HG03432 (cell line): Measurements from ENCODE around the gene SARNP.

Source experiments
- ATAC-seq: cut with Tn5 transposase; IDR thresholded peaks from one replicate; pipeline ENCODE4 v1.9.1; 2021; ENCODE audit warnings: mild to moderate bottlenecking, moderate library complexity; ENCODE audit not compliant: unreplicated experiment

The SARNP gene

DNA sequence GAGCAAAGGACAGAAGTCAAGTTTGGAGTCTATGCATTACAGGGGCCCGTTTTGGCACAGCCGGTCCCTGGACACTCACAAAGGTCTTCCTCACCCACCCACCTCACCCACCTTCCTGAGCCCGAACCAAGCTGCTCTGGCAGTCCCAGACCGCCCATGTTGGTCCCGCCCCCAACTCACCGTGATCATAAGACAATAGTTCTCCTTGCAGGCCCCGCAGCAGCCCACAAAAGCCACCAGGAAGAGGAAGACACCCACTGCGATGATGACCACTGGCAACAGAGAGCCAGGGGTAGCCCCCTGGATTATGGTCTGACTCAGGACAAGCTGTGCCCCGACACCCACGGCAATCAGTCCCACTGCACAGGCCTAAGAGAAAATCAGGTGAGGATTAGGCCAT, 90.6 kb downstream of the SARNP start:
- ATAC-seq, result no peak

DNA sequence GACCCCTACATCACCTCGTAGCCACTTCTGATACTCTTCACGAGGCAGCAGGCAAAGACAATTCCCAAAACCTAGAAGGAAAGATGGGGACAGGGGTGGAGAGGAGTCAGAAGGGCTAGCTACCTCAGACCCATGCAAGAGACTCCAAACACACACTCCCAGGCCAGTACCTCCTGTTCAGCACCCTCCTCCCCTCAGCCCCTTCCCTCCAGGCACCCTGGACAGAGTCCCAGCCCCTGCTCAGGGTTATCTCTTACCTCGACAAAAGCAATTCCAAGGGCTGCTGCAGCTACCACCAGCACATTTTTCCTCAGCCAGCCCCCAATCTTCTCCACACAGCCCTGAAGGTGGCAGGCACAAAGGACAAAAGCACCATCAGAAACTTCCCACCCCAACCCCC, 92.0 kb downstream of the SARNP start:
- ATAC-seq, result no peak

DNA sequence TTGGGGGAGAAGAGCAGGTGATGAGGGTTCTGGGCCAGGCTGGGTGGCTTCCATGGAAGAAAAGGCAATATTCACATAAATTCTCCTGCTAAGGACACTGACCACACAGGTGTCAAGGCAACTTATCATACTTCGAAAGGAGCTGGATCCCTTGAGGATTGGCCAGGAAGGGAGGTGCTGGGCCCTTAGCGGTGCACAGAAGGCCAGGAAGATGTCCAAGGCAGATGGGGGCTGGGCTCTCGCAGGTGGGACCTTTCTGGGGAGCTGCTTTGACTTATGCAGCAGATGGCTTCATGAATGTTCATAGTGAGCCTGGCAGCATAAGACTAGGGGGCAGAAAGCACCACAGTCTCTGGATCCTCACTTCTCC, 92.6 kb downstream of the SARNP start:
- ATAC-seq, result no peak

DNA sequence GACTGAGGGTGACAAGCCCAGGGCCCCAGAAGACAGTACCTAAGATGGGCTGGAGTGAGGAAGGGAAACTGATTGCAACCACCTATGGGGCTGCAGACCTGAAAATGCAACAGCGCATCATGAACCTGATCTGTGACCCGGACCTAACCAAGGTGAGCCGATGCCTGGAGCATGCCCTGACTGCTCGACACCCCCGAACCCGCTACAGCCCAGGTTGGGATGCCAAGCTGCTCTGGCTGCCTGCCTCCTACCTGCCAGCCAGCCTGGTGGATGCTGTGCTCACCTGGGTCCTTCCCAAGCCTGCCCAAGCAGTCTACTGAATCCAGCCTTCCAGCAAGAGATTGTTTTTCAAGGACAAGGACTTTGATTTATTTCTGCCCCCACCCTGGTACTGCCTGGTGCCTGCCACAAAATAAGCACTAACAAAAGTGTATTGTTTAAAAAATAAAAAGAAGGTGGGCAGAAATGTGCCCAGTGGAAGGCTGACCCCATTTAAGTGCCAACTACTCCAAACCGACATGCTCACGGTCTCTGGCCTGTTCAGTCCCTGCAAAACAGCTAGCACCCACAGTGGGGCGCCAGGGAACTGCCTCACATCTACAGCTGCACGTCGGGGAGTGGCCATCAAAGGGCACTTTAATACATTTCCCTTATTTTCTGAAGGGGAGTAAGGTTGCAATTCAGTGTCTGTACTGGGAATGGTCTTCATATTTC, 93.1 kb downstream of the SARNP start:
- no peak for ATAC-seq

DNA sequence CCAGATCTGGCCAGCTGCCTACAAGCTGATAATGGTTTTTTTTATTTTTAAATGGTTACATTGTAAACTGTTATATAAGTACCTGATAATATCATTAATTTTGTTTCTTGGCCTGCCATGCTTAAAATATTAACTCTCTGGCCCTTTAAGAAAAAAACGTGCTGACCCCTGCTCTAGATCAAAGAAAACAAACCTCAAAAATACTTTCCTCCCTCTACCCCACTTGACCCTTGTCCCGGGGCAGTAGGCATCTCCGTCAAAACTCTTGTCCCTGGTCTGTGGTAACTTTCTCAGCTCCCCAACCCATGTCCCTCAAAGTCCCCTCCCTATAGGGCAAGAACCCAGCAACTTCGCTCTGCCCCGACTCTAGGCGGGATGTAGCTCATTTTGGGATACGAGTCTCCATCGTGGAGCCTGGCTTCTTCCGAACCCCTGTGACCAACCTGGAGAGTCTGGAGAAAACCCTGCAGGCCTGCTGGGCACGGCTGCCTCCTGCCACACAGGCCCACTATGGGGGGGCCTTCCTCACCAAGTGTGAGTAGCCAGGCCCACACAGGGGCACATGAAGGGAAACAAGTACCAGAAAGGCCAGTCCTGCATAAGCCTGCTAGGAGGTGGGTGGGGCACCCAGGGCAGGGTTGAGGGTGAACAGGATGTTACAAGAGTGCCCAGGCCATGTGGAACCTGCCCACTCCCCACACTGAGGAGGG, 93.9 kb downstream of the SARNP start:
- no peak for ATAC-seq

DNA sequence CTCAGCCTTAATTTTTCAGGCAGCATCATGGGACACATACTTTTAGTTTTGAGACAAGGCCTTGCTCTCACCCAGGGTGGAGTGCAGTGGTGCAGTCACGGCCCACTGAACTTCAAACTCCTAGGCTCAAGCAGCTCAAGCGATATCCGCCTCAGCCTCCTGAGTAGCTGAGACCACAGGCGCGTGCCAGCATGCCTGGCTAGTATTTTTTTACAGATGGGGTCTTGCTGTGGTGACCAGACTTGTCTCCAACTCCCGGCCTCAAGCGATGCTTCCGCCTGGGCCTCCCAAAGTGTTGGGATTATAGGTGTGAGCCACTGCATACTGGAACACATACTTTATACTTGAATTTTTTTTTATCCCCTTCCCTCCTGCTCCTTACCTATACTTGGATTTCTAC, 94.6 kb downstream of the SARNP start:
- ATAC-seq, result no peak

DNA sequence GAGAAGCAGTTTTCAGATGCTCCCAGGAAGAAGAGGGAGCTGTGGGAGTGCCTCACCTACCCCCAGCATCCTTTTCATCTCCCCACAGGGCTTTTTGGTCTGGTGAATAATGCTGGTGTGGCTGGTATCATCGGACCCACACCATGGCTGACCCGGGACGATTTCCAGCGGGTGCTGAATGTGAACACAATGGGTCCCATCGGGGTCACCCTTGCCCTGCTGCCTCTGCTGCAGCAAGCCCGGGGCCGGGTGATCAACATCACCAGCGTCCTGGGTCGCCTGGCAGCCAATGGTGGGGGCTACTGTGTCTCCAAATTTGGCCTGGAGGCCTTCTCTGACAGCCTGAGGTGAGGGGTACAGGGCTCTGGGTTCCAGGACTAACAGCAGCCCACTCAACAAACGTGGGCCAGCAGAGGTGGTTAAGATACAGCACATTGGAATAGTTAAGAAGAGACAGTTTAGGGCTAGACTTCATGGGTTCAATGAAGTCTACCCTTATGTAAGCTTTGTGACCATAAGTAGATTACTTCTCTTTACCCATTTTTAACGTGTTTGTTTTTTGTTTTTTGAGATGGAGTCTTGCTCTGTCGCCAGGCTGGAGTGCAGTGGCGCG, 95.8 kb downstream of the SARNP start:
- no peak for ATAC-seq

DNA sequence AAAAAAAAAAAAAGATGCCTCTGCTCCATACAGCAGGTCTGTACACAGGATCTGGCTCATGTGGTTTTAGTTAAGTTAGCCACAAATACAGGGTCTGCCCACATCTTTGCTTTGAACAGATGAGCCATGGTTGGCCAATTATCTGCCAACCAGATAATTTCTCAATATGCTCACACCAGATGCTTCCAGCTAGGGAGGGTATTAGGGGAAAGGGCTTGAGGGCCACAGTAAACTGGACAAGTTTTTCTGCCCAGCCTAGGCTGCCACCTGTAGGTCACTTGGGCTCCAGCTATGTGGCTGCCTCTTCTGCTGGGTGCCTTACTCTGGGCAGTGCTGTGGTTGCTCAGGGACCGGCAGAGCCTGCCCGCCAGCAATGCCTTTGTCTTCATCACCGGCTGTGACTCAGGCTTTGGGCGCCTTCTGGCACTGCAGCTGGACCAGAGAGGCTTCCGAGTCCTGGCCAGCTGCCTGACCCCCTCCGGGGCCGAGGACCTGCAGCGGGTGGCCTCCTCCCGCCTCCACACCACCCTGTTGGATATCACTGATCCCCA, 96.6 kb downstream of the SARNP start:
- ATAC-seq, result no peak

DNA sequence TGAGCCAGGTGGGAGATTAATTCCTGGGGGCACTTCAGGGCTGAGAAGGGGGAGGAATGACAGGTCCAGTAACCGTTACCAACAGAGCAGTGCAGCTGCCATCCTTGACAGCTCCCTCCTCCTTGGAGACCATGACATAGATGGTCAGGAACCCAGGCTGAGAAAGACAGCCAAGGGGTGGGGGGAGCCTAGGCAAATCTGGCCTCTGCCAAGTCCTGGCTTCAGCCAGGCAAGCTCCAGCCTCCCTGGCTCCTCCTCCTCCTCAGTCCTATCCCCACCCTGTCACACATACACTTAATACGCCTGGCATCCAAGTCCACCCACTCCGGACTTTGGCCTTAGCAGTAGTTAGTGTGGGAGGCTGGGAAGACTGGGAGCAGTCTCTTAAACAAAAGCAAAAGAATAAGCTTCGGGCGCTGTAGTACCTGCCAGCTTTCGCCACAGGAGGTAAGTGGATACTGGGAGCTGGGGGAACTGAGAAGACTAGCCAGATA, 97.4 kb downstream of the SARNP start, which contains the start of gene RDH5:
Gene RDH5, plus strand, starts transcription at position 323 of the 494 bp plus-strand sequence. CDS start 792 bp downstream, outside the sequence.
- no peak for ATAC-seq

DNA sequence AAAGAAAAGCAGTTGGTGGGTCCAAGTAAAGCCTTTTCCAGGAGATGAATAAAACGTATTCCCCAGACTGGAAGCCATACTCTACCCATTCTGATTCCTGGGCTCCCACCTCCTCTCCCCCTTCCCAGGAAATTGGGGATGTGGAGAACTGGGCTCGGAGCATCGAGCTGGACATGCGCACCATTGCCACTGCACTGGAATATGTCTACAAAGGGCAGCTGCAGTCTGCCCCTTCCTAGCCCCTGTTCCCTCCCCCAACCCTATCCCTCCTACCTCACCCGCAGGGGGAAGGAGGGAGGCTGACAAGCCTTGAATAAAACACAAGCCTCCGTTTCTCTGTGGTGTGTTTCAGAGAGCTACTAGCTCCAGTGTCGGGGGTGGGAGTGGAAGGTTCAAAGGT, 98.2 kb downstream of the SARNP start:
- ATAC-seq, result no peak

DNA sequence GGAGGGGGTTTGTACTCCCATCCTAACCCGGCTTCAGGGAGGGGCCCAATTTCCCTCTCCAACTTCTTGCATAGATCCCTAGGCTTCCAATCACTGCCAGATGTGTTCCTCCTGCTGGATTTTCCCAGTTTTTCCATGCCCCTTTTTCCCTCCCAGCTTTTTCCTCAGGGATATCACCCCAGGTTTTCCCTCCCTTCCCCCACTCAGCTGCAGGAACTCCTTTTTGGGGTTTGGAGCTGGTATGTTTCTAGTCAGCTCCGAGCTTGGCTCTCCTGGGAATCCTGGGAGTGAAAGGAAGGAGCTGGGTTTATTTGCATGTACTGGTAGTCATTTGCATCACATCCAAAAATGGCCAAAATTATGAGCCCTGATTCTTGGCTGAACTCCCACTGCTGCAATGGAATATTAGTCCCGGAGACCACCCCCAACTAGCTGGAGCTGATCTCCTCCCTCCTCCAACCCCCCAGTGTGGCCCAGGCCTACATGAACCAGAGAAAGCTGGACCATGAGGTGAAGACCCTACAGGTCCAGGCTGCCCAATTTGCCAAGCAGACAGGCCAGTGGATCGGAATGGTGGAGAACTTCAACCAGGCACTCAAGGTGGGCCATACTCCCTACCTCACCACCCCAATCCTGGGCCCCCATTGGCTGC, 98.8 kb downstream of the SARNP start:
- no peak for ATAC-seq

DNA sequence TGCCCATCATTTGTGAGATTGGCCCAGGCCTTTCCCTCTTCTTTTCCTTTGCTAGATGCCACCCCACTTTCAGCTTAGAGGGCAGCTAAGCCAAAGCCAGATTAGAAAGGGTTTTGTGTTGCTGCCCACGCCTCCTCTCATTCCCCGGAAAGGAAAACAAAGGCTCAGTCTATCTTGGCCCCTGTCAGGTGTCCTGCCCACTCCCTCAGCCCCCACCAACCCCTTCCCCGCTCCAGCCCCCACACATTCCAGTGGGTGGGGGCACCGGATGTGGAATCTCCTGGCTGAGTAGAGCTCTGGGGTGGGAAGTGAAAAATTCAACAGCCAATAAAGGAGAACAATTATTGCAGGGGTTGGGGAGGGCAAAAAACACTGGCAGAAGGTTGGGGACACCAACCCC, 99.5 kb downstream of the SARNP start:
- no peak for ATAC-seq

DNA sequence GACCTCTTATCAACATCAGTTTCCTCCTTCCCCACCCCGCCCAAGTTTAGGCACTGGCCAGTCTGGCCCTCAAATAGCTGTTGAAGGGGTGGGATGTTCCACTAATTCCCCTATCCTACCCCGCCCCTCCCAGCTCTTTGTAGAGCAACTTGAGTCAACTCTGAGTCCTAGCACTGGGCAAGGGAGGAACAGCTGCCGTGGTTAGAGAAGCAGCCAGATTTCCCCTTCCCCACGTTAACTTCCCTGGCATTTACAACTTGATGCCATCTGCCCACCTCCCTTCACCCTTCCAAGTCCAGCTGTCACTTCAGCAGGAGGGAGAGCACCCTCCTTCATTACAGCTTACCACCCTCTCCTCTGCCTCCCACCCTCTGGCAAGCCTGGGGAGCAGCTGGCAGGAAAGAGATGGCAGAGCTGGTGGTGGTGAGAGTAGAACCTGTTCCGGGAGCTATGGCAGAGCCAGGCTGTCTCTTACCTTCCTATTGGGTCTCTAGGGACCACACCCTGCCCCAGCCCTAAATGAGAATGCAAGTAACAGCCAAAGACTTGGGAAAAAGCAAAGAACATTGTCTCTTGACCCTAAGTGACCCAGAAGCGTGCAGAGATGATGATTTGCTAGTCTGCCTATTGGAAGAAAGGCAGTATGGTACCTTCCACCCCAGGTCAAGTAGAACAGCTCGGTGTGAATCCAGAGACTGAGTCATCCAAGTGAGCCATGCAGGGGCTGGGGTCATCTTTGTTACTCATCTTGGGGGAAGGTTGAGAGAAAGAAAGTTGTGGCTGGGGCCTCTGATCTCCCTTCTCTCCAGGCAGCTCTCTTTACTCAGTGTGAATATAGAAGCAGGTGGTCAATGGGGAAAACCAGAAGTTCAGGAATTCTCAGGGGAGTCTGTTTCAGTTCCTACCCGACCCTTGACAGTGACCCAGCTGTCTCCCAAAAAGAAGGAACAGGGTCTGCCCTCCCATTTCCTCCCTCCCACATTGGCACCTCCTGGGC, 100.2 kb downstream of the SARNP start:
- ATAC-seq, result no peak

DNA sequence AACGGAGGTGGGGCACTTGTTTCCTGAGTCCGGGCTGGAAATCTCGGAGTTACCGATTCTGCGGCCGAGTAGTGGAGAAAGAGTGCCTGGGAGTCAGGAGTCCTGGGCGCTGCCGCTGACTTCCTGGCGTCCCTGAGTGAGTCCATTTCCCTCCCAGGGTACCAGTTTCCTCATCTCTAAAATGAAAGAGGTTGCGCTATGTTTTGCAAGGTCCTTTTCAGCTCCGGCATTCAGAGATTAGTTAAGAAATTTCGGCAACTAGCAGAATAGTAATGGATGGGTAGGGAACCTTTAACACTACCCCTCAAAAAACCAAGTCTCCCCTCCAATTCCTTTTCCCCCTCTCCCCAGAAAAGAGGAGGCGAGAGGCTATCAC, 101.0 kb downstream of the SARNP start:
- ATAC-seq, result no peak

DNA sequence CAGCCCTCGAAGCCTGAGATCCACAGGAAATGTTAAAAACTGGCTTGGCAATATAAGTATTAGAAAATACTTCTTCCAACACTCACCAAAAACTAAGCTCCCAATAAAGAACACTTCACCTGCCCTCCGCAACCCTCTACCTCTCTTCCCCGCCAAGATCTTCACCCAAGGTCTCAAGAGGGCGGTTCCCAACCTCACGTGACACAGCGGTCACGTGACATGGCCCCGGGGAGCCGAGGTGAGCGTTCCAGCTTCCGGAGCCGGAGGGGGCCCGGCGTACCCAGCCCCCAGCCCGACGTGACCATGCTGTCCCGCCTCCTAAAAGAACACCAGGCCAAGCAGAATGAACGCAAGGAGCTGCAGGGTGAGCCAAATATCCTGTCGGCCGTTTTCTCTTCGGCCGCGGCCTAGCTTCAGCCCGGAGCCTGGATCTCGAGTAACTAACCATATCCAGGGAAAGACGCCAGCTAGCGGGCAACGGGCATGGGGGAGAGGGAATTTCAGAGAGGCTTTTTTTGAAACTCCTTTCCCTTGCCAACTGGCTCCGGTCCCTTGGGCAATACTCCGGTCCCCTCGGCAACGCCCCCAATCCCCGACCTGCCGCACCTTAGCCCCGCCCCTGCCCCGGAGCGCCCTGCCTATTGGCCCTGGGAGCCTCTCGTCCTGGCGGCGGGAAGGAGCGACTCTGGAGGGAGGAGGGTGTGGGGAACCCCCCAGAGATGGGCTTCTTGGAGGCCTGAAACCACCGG, 101.5 kb downstream of the SARNP start, which contains the start of gene BLOC1S1:
Gene BLOC1S1, plus strand, starts transcription at position 214 of the 749 bp plus-strand sequence. Its CDS starts 6 bp downstream, at position 220.
- ATAC-seq, result peak; percentile 95

DNA sequence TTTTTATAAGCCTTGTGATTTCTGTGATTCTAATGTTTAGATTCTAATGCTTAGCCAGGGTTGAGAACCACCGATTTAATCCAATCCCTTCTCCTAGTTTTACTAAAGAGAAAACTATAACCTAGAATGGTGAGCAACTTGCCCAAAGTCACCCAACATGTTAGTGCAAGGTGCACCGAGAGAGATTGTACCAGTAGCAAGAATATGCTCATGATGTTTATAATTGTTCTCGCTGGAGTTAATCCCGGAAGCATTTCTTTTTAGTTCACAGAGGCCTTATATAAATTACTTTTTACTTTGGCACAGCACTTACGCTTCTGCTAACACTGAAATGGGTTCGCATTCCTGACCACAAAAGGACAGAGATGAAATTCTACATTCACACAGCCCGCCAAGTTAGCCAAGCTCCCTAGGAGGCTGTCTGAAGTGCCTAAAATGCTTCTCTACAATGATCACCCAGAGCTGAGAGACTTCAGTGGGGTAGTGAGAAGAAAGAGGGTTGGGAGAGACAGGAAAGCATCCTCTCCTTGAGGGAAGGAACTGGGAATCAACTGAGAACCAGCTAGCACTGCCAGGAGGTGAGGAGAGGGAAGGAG, 102.3 kb downstream of the SARNP start:
- ATAC-seq, result no peak

DNA sequence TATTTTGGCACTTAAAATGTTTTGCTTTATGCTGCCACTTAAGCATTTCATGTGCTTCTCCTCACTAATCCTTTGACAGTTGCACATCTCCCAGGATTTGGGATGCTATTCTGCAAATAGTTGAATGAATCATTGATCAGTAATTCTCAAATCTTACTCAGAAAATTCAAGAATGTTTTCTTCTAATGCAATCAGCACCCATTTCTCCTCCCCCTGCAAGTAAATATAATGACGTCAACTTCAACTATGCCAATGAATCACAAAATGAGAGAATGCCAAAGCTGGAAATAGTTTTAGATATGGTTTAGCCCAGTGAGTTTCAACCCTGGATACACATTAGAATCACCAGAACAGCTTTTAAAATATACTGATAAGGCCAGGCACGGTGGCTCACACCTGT, 103.8 kb downstream of the SARNP start:
- ATAC-seq, result no peak

DNA sequence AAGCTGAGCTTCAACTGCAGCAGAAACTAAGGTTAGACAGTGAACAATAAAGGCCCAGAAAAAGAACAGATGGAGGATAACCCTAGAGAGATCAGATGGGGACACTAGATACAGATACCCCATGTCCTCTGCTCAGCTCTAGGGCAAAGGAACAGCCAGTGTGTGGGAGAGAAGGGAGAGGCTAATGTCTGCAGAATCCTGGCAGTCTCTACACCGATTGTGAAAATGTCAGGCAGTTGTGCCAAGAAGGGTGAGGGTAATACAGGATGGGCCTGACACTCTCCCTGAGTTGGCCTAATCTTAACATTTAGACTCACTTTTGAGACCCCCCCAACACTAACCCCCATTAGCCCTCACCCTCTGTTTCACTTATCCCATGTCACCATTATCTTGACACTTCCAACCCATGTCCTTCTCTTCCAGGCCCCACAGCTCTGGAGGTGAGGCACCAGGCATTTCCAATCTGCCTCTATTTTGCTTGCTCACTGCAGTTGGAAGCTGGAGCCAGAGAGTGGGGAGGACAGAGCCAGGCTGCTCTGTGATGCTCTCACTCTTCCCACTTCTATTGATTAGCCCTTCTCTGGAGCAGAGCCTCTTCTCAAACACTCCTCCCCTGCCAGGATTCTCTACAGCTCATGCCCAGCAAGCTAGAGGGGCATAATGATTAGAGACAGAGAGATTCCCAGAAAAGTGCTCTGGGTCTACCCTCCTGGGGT, 104.7 kb downstream of the SARNP start:
- ATAC-seq, result no peak
